GM21786 (cell line): ENCODE measurements around the gene ANXA3.
"Not testable (repeated sequence)": the region's sequence is repeated elsewhere in the genome, so short reads cannot be mapped to it uniquely, and the experiment has no call there.

Experiments
- ATAC-seq: cut with Tn5 transposase; IDR thresholded peaks from one replicate; pipeline ENCODE4 v1.9.1; 2021; ENCODE audit not compliant: unreplicated experiment

ANXA3 gene

DNA sequence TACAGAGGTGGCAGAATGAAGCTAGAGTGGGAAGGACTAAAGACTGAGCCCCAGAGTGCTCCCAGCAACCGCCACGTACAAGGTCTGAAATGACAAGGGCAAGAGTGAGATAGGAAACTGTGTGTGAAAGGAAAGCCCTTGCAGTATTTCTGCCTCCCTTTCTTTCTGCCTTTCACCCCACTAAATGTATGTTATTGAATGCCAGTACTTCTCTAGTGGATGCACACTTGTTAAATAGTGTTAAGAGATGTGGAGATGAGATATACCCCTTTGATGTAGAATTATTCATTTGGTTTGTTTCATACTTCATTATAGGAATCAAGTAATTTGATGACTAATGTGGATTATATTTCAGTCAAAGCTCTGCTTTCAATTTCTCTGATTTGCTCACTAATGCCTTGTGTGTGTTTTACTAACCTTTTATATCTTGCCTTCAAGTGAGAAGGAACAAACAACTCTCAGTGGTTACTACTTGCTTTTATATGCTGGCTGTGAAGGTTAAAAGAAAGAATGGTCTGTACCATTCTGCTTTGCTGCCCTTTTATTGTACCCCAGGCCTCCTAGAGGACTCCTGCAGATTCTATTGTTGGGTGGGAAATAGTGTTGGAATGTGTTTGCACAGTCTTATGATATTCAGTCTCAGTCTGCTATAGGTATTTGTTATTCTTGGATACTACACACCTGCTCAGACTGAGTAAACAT lies 8.0 kb upstream of the ANXA3 start:
- no peak for ATAC-seq

DNA sequence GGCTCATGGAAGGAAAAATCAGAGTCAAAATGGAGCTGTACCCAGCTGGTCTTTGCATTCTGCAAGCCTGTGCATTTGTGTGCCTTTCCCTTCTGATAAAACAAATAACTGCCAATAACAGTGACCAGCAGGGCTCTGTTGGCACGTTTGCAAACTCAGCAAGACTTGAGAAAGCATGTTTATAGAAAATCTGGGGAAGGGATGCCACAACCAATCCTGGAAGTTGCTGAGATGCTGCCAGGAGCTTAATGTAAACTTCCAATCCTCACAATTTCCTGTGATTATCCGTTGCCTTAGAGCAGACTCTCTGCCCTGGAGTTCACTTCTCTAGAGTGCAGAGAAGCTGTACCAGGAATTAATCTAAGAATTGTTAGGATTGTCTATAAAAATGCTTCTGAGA lies 6.9 kb upstream of the ANXA3 start:
- no peak for ATAC-seq

DNA sequence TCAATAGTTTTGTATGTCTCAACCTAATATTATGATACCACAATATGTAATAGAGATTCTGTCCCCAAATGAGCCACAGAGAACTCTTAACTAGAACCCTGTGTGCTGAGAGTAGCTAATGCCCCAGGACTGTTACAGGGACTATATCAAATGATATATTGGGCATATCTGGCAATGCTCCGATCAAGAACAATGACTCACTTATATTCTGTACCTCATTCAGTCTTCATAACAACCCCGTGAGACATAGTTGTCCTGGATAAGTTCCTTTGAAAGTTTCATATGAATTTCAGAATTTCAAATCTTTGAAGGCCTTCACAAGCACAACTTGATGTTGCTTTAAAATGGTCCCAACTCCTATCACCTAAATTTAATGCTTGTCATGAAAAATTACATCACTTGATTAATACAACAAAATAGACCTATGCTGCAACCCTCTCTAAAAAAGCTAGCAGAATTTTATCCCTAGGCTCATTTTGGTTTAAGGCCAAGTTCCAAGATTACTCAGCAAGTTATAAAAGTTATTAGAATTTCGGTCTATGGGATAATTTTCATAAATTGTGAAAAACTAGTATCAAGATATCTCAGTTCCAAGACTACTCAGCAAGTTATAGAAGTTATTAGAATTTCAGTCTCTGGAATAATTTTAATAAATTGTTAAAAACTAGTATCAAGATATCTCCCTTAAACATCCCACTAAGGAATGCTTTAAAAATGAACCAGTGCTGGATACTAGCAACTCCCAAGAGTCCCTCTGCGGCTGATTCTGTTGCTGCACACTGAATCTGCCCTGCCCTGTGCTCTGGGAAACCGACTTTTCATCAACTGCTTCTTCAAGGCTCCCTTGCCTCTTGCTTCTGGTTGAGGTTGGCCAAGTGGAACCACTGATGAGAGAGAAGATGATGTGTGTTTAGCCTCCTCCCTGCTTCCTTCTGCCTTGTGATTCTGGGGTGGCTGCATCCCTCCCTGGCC lies 6.0 kb upstream of the ANXA3 start:
- ATAC-seq: no peak

DNA sequence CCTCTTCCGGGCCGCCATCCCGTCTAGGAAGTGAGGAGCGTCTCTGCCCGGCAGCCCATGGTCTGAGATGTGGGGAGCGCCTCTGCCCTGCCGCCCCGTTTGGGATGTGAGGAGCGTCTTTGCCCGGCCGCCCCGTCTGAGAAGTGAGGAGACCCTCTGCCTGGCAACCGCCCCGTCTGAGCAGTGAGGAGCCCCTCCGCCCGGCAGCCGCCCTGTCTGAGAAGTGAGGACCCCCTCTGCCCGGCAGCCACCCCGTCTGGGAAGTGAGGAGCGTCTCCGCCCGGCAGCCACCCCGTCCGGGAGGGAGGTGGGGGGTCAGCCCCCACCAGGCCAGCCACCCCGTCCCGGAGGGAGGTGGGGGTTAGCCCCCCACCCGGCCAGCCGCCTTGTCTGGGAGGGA lies 3.7 kb upstream of the ANXA3 start:
- ATAC-seq: not testable (repeated sequence)

DNA sequence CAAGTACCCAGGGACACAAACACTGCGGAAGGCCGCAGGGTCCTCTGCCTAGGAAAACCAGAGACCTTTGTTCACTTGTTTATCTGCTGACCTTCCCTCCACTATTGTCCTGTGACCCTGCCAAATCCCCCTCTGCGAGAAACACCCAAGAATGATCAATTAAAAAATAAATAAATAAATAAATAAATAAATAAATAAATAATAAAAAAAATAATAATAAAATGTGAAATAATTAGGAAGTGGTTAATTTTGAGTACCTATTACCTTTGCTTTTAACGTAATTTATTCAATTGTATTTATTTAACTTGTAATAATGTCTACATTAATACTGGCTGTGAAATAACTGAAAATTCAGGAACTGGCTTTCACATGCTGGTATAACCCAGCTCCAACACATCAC lies 2.7 kb upstream of the ANXA3 start:
- ATAC-seq: not testable (repeated sequence)

DNA sequence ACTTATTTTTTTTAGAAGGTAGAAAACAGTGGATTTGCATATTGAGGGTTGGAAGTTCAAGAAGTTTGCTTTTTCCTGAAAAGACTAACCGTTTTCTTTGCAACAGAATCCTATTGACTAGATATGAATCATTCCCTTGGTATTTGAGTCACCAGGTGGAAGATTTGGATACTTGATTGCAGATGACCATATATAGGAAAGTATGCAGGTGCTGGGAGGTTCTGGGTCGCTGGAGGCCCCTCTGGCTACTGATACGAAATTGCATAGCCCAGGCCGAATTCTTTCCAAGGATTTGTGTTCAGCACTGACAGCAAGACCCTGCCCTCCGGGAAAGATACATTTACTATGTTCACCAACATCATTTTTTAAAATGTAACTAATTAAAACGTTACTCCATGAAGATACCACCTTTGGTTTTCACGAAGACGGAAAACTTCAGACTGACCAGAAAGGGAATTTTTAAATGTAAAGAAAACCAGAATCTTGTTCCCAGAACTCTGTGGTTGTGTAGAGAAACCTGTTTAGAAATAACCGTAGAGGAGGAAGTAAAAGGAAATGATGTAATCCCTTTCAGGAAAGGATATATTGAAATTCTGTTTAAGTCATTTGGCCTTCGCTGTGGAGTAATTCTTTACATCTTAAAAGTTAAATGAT lies 946 bp downstream of the ANXA3 start:
- ATAC-seq: no peak

DNA sequence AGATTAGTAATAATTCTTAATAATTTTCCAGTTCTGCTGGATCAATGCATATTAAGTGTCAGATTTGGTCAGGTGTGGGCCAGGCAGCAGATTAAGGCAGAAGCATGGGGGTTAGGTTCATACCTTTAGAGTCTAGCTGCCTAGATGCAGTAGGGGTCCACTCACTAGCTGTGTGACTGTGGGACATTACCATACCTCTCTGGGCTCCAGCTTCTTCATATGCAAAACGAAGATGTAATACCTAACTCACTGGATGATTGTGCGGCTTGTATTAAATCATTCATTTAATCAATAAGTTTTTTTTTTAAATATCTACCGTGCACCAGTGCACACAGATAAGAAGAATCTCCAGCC lies 1.4 kb downstream of the ANXA3 start:
- no peak for ATAC-seq

DNA sequence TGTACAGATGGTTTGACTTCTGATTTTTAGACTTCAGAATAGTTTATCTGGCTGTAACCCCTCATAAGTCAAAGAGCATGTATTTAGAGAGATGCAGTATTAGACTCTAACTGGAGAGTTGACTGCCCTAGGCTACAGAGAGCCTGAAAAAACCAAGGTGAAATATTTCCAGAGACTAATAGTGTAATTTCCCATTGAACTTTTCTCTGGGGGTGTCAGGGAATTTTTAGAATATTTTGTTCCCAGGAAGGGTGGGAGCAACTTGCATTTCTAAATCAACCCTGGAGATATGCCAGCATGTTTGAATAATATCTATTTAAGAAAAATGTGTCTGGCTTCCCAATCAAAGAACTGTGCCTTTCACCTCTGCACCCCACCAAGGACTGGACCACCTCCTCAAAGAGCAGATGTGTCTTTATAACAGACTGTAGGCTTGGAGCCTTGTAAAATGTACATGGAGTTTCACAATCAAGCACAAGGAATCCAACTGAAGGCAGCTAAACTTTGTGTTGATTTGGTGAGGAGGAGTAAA lies 2.0 kb downstream of the ANXA3 start:
- ATAC-seq: no peak

DNA sequence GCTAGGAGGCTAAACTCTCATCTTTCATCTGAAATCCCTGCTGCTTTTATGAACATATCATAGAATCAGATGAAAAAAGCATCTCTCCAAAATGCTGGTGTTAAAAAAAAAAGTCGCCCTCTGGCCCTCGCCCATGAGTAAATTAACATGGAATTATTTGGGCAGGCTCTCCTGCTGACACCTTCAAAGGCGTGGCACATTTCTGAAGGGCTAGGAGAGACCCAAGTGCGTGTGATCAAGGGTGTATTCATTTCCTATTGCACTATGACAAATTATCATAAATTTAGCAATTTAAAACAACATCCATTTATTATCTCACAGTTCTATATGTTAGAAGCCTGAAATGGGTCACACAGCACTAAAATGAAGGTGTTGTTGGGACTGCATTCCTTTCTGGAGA lies 5.1 kb downstream of the ANXA3 start:
- ATAC-seq: no peak

DNA sequence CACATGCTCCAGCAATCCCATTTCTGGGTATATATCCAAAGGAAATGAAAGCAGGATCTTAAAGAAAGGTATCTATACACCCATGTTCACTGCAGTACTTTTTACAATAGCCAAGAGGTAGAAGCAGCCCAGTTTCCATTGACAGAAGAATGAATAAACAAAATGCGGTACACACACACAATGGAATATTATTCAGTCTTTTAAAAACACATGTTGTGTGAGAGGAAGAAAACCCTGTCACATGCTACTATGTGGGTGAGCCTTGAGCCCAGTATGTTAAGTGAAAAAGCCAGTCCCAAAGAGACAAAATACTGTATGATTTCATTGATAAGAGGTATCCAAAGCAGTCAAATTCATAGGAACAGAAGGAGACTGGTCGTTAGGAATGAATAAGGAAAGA lies 6.3 kb downstream of the ANXA3 start:
- no peak for ATAC-seq

DNA sequence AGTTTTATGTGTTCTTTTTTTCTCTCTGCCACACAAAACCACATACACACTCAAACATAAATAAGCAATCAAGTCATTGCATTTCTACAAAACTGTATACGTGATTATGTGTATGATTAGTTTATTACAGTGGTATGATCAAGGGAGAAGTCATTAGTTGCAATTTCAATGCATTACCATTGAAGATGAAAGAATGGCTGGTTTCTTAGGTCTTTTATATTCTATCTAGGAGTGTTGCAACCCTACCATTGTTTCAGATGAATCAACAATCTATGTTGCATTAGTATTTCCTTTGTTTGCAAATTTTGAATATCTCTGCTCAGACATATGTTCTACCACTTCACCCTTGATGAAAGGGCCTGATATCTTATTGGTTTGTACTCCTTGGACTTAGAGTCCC lies 6.8 kb downstream of the ANXA3 start:
- ATAC-seq: no peak

DNA sequence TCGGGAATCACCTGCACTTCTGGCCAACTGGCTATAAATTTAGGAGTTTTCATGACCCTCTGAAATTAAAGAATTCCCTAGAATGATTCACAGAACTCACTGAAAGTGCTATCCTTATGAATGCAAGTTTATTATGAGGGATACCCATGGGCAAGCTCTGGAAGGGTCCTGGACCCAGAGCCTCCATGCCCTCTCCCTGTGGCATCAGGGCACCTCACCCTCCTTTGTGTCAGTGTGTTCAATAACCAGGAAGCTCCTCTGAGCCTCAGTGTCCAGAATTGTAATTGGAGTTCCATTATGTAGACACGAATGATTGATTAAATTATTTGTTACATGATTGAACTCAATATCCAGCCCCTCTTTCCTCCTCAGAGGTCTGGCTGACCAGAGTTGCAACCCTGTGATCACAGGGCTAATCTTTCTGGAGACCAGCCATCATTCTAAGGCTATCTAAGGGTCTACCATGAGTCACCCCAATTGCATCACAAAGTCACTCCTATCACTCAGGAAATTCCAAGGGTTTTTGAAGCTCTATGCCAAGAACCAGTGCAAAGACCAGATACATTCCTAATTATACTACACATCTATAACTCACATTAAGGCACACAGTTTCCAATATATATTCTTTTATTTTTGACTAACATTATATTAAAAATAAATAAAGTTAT lies 8.9 kb downstream of the ANXA3 start:
- no peak for ATAC-seq

DNA sequence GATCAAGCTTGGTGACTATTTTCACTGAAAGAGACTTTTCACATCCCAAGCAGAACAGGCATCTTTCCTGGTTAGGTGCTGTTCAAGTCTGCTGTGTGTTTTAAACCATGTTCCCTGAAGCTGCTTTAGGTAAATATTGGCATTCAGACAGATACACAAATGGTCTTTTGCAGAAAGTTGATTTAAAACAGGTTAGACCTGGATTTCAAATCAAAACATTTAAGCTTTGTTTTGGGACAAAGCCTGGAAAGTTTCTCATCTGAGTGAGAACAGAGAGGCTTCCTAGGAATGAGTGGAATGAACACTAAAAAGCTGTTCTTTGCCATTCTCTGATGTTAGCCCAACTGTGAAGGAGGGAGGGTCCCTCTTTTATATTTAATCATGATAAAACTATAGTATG lies 10.1 kb downstream of the ANXA3 start:
- ATAC-seq: no peak

DNA sequence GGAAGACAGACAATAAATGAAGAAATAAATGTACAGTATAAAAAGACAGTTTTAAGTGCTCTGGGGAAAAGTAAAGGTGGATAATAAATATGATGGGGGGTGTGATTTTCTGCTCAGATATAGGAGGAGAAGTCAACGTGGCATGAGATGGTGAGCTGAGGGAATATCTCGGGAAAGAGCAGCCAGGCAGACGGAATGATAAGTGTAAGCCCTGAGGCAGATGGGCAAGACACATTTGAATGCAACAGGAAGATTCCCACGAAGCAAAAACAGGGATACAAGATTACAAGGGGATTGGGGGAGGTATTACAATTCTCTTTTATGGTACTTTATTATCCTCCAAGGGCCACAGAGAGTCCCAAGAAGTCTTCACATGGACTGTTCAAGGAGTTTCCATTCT lies 11.1 kb downstream of the ANXA3 start:
- no peak for ATAC-seq

DNA sequence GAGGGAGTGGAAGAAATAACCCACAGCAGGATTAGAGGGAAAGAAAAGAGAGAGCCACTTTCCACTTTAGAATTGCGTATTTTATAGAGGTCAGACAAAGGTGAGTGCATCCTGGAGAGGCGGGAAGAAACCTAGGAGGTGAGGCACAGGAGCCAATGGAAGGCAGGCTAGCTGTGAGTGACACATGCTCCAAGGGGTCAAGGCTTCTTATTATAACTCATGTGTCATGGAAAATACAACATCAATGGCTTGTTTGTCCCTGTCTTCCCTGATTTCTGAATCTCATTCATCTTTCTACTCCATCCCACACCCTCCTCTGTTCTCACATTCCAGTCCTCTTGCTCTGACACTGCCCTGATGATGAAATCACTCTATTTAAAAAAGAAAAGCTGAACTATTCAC lies 14.4 kb downstream of the ANXA3 start:
- no peak for ATAC-seq

DNA sequence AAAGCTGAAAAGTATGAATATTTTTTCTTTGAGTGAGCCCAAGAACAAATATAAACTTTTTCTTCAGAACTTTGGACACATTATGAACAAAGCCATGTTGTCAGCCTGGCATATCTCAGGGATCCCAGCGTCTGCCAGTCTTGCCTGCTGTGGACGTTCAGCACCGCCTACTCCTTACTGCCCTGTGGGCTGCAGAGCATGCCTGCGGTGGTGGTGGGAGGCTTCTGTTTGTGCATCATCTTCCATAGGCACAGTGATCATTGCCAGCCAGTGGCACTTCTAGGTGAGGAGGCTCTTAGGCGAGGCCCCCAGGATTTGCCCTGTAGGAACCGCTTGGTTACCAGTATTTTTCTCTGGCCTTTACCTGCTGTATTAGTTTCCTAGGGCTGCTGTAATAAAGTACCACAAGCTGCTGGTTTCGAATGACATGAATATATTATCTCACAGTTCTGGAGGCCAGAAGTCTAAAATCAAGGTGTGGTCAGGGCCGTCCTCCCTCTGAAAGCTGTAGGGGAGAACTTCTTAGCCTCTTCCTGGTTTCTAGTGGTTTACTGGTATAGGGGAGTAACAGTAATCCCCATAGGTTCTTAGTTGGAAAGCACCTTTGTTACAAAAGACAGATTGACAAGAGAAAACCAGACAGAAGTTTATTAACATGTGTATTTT lies 15.4 kb downstream of the ANXA3 start:
- ATAC-seq: peak; percentile 64

DNA sequence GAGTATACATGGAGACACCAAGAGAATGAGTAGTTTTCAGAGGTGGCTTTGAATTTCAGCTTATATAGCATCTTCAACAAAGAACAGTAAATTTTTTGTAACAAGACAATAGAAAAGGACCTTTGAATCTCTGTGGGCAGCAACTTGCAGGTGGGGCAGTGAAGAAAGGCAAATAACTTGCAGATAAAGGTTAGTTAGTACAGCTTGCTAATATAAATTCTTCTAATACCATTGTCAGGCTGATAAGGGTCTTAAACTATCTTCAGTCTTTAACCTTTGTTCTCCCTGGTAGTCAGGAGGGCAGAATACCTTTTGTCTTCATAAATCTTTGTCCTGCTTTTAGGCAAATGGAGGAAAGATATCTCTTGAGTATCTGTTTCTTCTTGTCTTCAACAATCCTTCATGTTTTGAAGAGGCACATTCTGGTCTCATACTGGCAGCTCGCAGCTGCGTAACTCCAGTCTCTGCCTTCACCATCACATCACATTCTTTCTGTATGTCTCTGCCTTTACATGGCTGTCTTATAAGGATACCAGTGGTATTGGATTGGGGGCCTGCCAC lies 16.0 kb downstream of the ANXA3 start:
- ATAC-seq: peak; percentile 1

DNA sequence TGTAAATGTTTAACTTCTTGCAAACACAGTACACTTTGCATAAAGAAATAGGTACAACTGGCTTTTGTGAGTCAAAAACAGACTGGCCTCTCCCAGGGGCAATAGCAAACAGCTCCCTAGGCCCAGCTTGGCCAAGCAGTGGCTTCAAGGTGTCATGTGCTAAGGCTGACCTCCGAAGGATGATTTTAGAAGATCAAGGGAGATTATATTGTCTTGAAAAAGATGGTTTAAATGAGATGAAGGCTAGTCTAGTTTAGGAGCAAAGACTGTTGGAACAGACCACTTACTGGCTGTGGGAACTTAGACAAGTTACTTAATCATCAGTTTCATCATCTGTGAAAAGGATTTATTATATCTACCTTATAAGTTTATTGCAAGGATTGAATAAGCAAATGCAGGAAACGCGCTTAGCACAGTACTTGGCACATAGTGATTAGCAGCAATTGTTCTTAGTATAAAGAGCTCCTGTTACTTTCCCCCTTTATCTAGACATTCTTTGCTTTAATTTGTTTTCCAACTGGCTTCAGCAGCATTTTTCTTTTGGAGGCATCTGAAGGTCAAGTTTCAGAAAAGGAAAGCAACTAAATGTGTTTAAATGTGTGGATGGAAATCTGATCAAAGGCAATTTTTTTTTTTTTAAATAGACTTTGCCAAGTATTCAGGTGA lies 17.2 kb downstream of the ANXA3 start:
- ATAC-seq: peak; percentile 61

DNA sequence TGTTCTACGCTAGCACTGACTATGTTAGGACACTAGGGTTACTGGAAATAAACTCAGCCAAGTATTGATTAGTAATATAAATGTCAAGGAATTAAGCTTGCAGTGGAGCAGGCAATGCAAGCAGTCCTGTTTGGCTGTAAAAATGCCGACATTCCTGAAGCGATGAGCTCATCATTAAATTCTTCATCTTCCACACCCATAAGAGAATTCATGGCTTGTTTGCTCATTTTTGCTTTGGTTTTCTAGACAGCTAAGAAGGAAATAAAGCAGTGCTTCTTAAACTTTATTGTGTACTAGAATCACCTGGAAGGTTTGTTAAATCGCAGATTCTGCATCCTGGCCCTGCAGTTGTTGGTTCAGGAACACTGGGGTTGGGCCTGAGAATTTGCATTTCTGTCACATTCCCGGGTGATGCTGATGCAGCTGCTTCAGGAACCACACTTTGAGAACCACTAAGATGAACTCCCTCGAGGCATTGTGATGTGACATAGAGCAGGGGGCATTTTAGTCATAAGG lies 17.8 kb downstream of the ANXA3 start:
- ATAC-seq: no peak
